Measurements from ENCODE around the gene LIG4. TPM values are rescaled to one million over a fixed set of nuclear protein-coding genes. Genes with fewer than 3 reads are reported as not detected.

Gene LIG4
- total RNA-seq, 4 donors from 2014 or later, result 10.9 to 16.8 (median 13.2) TPM

Other genes with a start within 250 kb of the LIG4 start
- 10 to 100 TPM; 10.3 to 12.9 (median 11.1) TPM for gene ABHD13, start 2.9 kb upstream of the LIG4 start, total RNA-seq
- 1 to 10 TPM; 1.7 to 5.0 (median 3.3) TPM for gene TNFSF13B, start 54.2 kb upstream of the LIG4 start, total RNA-seq

Data from esophagus muscularis mucosa (tissue), 4 donors.